Right atrium auricular region (tissue), 2 donors: ENCODE data around the gene G0S2. TPM values are rescaled to one million over a fixed set of nuclear protein-coding genes. Genes with fewer than 3 reads are reported as not detected.

Experiments used
- DNase-seq: peaks from one replicate; pipeline ENCODE4 v3.0.0-alpha.2; 2019; ENCODE audit warnings: low spot score
- H3K27ac ChIP-seq, 2 donors: fragments of 200-600 bp; sonication (generic); 1 replicate in 1 of 2; 2 replicates in 1 of 2; pipeline ENCODE4 v1.5.1; 2016 to 2019
- H3K27me3 ChIP-seq, 2 donors: fragments of 200-600 bp; sonication (generic); one replicate each; pipeline versions ENCODE4 v1.5.1 to v1.6.0; 2017 to 2019
- H3K36me3 ChIP-seq: fragments of 200-600 bp; sonication (generic); one replicate; pipeline ENCODE4 v1.5.1; 2016
- H3K4me1 ChIP-seq, 2 donors: fragments of 200-600 bp; sonication (generic); one replicate each; pipeline versions ENCODE4 v1.5.1 to v1.6.0; 2017 to 2019
- H3K4me3 ChIP-seq, 2 donors: fragments of 200-600 bp; sonication (generic); 1 replicate in 1 of 2; 2 replicates in 1 of 2; pipeline ENCODE4 v1.5.1; 2017 to 2019; ENCODE audit warnings: mild to moderate bottlenecking in 1 of 2, moderate library complexity in 1 of 2
- H3K9me3 ChIP-seq, 2 donors: fragments of 200-600 bp; sonication (generic); one replicate each; pipeline ENCODE4 v1.5.1; 2019
- total RNA-seq, 2 donors: library from RNA; depleted of rRNA; stranded (reverse); fragments of >200 nt; gene quantifications; one replicate each; pipeline ENCODE4 v1.1.0, GENCODE V29; 2016
- TF ChIP-seq, protein P1 (sequence below), 2 donors: fragments of 200-600 bp; sonication (generic); IDR thresholded peaks; one replicate each; pipeline ENCODE4 v1.5.1; 2019; ENCODE audit warnings: antibody characterized with exemption in 2 of 2

Gene G0S2
- total RNA-seq, 2 donors from 2014 or later = 212 to 299 TPM

DNA sequence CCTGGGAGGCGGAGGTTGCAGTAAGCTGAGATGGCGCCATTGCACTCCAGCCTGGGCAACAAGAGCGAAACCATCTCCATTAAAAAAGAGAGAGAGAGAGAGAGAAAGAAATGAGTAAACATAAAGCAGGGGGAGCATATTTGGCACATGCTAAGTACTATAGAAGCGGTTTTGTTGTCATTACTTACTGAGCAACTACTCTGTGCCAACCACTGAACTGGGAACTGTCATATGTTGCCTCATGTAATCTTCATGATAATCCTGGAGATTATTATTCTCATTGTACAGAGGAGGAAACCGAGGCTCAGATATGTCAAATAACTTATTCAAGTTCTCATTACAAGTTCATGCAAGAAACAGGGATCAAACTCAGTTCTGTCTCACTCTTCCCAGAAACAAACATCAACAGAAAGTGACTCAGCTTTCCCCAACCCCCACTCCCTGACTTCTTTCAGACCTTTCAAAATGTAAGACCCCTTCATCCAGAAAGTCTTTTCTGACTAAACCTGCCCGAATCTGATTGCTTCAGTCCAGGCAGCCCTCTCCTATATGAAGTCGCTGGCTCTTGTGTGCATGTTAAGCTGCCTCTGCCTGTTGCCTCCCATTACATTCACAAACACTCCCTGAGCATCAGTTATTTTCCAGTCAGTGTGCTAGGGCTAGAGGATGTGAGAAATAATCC lies 46.5 kb upstream of the G0S2 start:
- Histone ChIP-seq H3K4me3 (no peak overlapping the region), H3K4me1 (peaks cover 3 to 51% of the 10 kb centered on the region in 2 donors), H3K27me3 (no peaks in the 10 kb centered on the region), H3K9me3 (no peaks in the 10 kb centered on the region), H3K27ac (no peak overlapping the region), H3K36me3 (no peaks in the 10 kb centered on the region)
- TF ChIP-seq, protein P1, sequence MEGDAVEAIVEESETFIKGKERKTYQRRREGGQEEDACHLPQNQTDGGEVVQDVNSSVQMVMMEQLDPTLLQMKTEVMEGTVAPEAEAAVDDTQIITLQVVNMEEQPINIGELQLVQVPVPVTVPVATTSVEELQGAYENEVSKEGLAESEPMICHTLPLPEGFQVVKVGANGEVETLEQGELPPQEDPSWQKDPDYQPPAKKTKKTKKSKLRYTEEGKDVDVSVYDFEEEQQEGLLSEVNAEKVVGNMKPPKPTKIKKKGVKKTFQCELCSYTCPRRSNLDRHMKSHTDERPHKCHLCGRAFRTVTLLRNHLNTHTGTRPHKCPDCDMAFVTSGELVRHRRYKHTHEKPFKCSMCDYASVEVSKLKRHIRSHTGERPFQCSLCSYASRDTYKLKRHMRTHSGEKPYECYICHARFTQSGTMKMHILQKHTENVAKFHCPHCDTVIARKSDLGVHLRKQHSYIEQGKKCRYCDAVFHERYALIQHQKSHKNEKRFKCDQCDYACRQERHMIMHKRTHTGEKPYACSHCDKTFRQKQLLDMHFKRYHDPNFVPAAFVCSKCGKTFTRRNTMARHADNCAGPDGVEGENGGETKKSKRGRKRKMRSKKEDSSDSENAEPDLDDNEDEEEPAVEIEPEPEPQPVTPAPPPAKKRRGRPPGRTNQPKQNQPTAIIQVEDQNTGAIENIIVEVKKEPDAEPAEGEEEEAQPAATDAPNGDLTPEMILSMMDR (IDR thresholded peaks at IDR 0.05) = no peak
- no peak for DNase-seq

DNA sequence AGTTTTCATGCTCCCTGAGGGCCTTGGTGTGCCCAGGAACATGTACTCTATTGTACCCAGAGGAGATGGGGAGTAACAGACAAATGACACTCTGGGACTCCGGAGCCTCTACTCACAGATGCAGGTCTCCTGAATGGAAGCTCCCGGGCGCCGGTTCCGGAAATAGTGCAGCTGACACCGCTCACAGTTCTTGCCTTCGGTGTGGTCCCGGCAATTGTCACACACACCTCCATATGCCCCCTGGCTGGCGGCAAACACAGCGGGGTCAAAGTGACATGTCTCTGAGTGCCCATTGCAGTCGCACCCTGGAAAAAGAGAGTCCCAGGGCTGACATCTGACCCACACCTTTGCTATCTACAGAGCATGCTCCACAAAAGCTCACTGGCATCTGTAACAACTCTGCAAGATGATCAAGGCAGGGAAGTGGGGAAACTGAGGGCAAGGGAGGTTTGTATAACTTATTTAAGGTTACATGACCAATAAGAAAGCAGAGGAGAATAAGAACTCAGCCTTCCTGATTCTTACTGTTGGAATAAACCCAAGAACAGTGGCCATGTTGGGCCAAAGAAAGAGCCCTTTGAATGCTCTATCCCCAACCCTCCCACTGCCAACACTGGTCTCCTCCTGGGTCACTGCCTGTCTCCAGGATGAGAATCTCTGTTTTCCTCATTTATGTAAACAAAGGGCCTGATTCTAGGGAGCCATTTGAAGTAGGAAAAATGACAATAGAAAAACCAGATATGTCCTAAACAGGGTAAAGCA lies 45.4 kb upstream of the G0S2 start:
- Histone ChIP-seq H3K27ac (peak overlapping the region; percentile 59 to 63), H3K27me3 (no peaks in the 10 kb centered on the region), H3K4me3 (no peak overlapping the region), H3K9me3 (no peaks in the 10 kb centered on the region), H3K4me1 (peaks cover 3 to 51% of the 10 kb centered on the region in 2 donors), H3K36me3 (no peaks in the 10 kb centered on the region)
- TF ChIP-seq, protein P1 (IDR thresholded peaks at IDR 0.05) = no peak
- no peak for DNase-seq

DNA sequence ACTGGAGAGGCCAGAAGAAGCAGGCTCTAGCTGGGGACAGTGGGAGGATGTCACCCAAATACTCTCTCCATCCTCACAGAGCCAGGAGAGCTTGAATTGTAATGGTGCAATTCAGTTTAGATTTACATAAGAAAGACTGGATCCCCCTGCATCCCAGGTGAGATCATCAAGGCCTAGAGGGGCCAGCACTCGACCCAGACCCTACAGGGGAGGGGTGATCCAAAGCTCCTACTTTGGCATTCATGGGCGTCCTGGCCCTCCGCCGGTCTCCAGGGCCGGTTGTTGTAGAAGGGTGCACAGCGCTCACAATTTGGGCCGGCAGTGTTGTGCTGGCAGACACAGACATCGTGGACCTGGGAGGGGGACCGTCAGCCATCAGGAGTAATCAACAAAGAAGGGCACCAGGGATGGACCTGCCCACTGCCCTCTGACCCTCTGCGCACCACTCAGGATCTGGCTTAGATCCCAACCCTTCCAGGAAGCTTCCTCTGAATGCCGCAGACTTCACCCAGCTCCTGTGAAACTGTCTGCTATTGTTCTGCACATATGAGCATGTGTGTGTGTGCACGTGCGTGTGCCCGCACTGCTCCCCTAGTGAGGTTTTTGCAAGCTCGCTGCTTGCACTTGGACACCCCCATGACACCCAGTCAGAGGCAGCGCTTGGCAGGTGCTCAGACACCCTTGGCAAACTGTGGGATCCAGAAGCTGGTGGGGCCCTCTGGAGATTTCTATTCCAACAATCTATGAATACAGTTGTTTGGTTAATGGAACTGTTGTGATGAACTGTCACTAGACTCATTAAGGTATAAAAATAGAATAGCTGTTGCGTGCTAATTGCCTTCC lies 44.6 kb upstream of the G0S2 start:
- peaks cover 3 to 47% of the 10 kb centered on the region in 2 donors for H3K4me1 ChIP-seq
- no peak for DNase-seq
- H3K36me3 ChIP-seq = no peaks in the 10 kb centered on the region
- no peaks in the 10 kb centered on the region for H3K27me3 ChIP-seq
- TF ChIP-seq, protein P1 (IDR thresholded peaks at IDR 0.05) = no peak
- H3K27ac ChIP-seq = peak overlapping the region; percentile 59 to 63
- H3K4me3 ChIP-seq = no peak overlapping the region
- no peaks in the 10 kb centered on the region for H3K9me3 ChIP-seq

DNA sequence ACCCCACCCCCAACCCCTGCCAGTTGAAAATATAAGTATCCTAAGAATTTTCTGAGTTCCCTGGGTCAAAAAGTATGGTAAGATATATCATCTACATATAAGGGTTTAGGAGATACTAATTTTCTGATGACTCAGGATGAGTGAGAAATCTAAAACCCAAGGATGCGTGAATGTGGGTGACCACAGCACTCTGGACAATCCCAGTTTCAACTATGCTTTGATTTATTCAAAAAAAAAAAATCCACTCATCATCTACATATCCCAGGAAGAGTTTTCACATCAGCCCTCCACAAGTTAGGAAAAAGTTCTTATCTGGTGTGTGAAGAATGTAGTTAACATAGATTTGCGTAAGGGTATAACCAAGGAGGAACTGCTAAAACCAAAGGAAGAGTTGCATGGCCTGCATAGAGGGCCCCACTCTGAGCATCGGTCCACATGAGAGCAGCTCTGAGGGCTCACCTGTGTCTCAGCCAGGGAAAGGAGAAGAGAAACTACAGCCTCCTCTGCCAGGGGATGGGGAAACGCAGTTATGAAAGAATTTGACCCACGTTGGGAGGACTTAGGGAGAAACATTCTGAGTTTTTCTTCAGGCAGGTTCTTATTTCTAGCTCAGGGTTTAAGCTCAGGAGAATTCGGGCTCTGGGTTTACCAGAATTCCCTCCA lies 41.7 kb upstream of the G0S2 start:
- Histone ChIP-seq H3K4me3 (no peak overlapping the region), H3K36me3 (no peaks in the 10 kb centered on the region), H3K4me1 (peaks cover 3 to 24% of the 10 kb centered on the region in 2 donors), H3K27me3 (no peaks in the 10 kb centered on the region), H3K9me3 (no peaks in the 10 kb centered on the region), H3K27ac (no peak overlapping the region)
- DNase-seq = no peak
- TF ChIP-seq, protein P1 (IDR thresholded peaks at IDR 0.05) = no peak

DNA sequence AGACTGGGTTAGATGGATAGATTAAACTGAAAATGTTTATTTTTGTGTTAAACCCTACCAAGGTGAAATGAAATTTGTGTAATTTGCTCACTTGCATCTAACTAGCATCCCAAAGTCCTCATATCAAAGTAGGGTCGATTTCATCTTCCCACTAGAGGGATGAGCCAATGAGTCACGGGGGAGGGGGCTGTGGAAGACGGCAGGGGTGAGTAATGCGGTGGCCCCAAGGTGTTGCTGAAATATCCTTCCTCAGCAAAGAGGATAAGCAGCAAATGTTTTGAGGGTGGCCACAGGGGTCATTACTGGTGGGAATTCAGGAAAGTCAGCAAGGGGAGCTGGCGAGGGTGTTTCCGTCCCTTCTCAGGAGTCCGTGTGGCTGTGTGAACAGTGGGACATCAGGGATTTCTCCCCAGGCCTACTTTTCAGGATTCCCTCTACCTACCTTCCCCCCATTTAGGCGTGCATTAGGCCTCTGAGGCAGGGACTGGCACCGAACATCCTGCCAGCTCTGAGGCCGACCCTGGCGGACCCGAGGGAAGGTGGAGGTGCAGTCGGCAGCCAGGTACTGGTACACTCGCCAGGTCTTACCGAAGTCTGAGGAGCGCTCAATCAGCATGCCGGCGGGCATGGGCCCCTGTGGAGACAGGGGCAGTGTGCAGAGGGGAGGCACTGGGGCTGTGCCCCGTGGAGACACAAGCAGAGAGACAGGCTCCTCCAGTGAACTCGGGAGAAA lies 41.0 kb upstream of the G0S2 start:
- TF ChIP-seq, protein P1 (IDR thresholded peaks at IDR 0.05) = no peak
- no peak for DNase-seq
- H3K27me3 ChIP-seq = no peaks in the 10 kb centered on the region
- no peaks in the 10 kb centered on the region for H3K9me3 ChIP-seq
- H3K36me3 ChIP-seq = no peaks in the 10 kb centered on the region
- no peak overlapping the region for H3K4me3 ChIP-seq
- H3K27ac ChIP-seq = no peak overlapping the region
- H3K4me1 ChIP-seq = peaks cover 3 to 24% of the 10 kb centered on the region in 2 donors
